Fibroblast of lung (primary cell): ENCODE measurements around the gene LAMB1.

ENCODE experiments used
- EZH2 ChIP-seq: IDR thresholded peaks from 2 replicates; pipeline ENCODE4 v1.5.1; 2012; ENCODE audit warnings: low read length, control low read depth, mild to moderate bottlenecking; ENCODE audit errors: missing control alignments
- TF ChIP-seq, protein P1 (sequence below), 2 donors: IDR thresholded peaks in 1 of 2; conservative IDR thresholded peaks in 1 of 2; 1 replicate in 1 of 2; 2 replicates in 1 of 2; pipeline ENCODE4 v1.5.1; 2011 to 2012; ENCODE audit warnings: low read length in 2 of 2, control low read depth in 1 of 2, inconsistent platforms in 1 of 2, low read depth in 1 of 2, mild to moderate bottlenecking in 1 of 2

DNA sequence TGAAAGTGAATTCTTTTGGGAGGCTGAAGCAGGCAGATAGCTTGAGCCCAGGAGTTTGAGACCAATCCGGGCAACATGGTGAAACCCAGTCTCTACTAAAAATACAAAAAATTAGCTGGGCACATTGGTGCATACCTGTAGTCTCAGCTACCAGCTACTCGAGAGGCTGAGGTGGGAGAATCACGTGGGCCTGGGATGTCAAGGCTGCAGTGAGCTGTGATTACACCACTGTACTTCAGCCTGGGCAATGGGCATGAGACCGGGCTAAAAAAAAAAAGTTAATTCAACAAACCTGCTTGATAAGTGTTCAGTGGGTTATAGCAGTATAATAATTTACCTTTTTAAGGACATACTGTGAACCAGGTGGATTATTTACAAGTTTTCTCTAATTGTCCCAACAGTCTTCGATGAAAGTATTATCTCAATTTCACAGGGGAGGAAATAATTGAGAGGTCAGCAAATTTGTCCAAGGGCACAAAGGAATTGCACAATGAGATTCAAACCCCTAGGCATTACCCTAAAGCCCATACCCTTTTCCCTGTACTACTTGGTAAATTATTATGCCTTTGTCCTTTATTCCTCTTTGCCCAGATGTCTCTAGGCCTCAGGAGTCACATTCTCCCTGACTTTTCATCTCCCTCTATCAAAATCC, 125.1 kb downstream of the LAMB1 start:
- no peak for TF ChIP-seq EZH2
- TF ChIP-seq, protein P1, sequence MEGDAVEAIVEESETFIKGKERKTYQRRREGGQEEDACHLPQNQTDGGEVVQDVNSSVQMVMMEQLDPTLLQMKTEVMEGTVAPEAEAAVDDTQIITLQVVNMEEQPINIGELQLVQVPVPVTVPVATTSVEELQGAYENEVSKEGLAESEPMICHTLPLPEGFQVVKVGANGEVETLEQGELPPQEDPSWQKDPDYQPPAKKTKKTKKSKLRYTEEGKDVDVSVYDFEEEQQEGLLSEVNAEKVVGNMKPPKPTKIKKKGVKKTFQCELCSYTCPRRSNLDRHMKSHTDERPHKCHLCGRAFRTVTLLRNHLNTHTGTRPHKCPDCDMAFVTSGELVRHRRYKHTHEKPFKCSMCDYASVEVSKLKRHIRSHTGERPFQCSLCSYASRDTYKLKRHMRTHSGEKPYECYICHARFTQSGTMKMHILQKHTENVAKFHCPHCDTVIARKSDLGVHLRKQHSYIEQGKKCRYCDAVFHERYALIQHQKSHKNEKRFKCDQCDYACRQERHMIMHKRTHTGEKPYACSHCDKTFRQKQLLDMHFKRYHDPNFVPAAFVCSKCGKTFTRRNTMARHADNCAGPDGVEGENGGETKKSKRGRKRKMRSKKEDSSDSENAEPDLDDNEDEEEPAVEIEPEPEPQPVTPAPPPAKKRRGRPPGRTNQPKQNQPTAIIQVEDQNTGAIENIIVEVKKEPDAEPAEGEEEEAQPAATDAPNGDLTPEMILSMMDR (conservative IDR thresholded peaks at IDR 0.05 in 1 of 2, IDR thresholded peaks at IDR 0.05 in 1 of 2; ENCODE audit: low read depth in 1 of 2, low read length in 2 of 2), result no peak
